Measurements from ENCODE around the gene SCGB3A2.

The SCGB3A2 gene

DNA sequence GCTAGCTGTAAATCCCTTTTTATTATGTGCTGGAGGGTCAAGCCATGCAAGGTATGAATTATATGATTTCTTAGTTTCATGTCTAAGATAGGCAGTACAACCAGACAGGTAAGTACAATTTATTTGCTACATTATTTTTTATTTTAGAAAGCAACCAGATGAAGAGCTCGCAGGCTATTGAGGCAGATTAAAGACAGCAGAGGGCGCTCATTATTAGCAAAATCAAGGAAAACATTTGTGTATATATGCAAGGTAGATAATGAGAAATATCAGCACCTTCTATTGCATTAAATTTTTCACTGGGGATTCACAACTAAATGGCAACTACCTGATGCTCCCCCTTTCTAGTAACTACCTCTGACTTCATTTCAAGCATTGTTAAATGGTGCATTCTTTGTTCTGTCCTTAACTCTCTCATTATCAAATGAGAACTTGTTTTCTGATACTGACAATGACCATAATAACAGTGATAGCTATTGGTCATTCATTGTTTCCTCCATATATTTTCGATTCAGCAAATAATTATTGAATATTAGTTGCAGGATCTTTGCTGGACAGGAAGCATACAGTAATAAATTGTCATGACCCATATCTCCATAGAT, 8.6 kb downstream of the SCGB3A2 start:
- no peak overlapping the region for H3K4me2 ChIP-seq (ENCODE audit: low read length)
- H3K27me3 ChIP-seq (ENCODE audit: control insufficient read depth, insufficient read depth, low read length), result no peaks in the 10 kb centered on the region
- H3K79me2 ChIP-seq, result no peaks in the 10 kb centered on the region
- no peak overlapping the region for H3K27ac ChIP-seq
- H3K36me3 ChIP-seq (ENCODE audit: control insufficient read depth, insufficient read depth, low read length), result no peaks in the 10 kb centered on the region
- no peak overlapping the region for H3K4me3 ChIP-seq (ENCODE audit: low read depth, low read length)
- no peak overlapping the region for H3K9ac ChIP-seq
- TF ChIP-seq, protein P1, sequence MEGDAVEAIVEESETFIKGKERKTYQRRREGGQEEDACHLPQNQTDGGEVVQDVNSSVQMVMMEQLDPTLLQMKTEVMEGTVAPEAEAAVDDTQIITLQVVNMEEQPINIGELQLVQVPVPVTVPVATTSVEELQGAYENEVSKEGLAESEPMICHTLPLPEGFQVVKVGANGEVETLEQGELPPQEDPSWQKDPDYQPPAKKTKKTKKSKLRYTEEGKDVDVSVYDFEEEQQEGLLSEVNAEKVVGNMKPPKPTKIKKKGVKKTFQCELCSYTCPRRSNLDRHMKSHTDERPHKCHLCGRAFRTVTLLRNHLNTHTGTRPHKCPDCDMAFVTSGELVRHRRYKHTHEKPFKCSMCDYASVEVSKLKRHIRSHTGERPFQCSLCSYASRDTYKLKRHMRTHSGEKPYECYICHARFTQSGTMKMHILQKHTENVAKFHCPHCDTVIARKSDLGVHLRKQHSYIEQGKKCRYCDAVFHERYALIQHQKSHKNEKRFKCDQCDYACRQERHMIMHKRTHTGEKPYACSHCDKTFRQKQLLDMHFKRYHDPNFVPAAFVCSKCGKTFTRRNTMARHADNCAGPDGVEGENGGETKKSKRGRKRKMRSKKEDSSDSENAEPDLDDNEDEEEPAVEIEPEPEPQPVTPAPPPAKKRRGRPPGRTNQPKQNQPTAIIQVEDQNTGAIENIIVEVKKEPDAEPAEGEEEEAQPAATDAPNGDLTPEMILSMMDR (IDR thresholded peaks at IDR 0.05), result peak; percentile 24
- no peaks in the 10 kb centered on the region for H3K4me1 ChIP-seq
- no peaks in the 10 kb centered on the region for H3K9me3 ChIP-seq (ENCODE audit: control insufficient read depth, low read length)
- H2AFZ ChIP-seq, result no peak overlapping the region

DNA sequence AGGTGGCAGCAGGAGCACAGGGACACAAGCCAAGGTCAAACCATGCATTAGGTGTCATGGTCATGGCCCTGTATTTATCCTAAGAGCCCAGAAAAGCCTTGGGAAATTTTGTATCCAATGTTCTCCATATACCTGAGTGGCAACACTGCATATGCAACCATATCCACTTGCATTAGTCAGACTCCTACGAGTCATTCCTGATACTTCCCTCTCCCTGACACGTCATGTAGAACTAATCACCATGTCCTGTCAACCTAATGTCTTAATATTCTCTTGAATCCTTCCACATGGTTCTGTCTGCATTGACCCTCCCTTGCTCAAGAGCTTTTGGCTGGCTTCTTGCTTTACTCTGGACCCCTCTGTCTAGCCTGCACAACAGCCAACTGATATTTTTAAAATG, 9.4 kb downstream of the SCGB3A2 start:
- H3K9me3 ChIP-seq (ENCODE audit: control insufficient read depth, low read length), result no peaks in the 10 kb centered on the region
- H3K9ac ChIP-seq, result no peak overlapping the region
- H3K79me2 ChIP-seq, result no peaks in the 10 kb centered on the region
- H3K4me2 ChIP-seq (ENCODE audit: low read length), result no peak overlapping the region
- no peak overlapping the region for H3K4me3 ChIP-seq (ENCODE audit: low read depth, low read length)
- TF ChIP-seq, protein P1 (IDR thresholded peaks at IDR 0.05), result no peak
- H3K27me3 ChIP-seq (ENCODE audit: control insufficient read depth, insufficient read depth, low read length), result no peaks in the 10 kb centered on the region
- H3K27ac ChIP-seq, result no peak overlapping the region
- no peaks in the 10 kb centered on the region for H3K36me3 ChIP-seq (ENCODE audit: control insufficient read depth, insufficient read depth, low read length)
- H2AFZ ChIP-seq, result no peak overlapping the region
- H3K4me1 ChIP-seq, result no peaks in the 10 kb centered on the region

DNA sequence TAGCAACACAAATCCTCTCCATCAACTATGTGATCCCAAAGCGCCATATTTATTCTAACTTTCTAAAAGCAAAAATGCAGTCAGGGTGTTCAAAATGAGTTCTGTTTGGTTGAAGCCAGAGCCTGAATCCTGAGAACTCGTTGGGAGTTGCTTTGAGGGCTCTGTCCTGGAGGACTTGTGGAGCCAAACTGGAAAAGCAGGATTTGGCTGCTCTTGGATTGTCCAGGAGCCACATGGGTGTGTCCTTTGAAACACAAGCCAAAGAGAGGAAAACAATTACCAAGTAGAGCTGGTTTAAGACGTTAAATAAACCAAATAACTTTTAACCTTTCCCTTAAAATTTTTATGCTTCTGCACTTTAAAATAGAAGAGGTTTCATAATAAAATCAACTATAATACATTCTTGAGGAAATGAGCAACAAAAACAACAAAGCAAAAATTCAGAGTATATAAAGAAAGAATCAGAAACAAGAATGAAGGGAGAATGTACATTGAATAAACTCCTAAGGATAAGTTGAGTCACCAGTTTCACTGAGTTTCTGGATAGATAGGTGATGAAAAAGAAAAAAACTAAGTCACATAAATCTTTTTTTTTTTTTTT, 14.3 kb downstream of the SCGB3A2 start:
- H3K79me2 ChIP-seq, result no peaks in the 10 kb centered on the region
- H3K4me1 ChIP-seq, result no peaks in the 10 kb centered on the region
- no peak overlapping the region for H3K27ac ChIP-seq
- H2AFZ ChIP-seq, result no peak overlapping the region
- no peak overlapping the region for H3K9ac ChIP-seq
- H3K36me3 ChIP-seq (ENCODE audit: control insufficient read depth, insufficient read depth, low read length), result no peaks in the 10 kb centered on the region
- H3K4me2 ChIP-seq (ENCODE audit: low read length), result no peak overlapping the region
- H3K4me3 ChIP-seq (ENCODE audit: low read depth, low read length), result no peak overlapping the region
- no peaks in the 10 kb centered on the region for H3K27me3 ChIP-seq (ENCODE audit: control insufficient read depth, insufficient read depth, low read length)
- H3K9me3 ChIP-seq (ENCODE audit: control insufficient read depth, low read length), result no peaks in the 10 kb centered on the region
- TF ChIP-seq, protein P1 (IDR thresholded peaks at IDR 0.05), result no peak

DNA sequence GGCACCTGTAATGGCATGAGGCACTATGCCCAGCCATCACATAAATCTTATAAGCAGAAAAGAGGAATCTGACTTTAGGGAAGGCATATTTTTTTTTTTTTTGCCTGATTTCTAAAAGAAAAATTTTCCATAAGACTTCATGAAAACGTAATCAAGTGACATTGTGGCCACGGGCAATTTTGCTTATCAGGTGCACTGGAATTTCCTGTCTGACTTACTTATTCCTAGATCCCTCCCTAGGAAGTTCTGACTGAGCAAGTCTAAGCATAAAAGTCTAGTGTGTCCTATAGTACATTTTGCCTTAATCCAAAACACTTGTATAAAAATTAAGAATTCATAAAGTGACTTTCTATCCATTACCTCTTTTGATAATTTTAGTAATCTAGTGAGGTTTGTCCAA, 15.3 kb downstream of the SCGB3A2 start:
- no peak overlapping the region for H3K4me2 ChIP-seq (ENCODE audit: low read length)
- H3K4me1 ChIP-seq, result no peaks in the 10 kb centered on the region
- TF ChIP-seq, protein P1 (IDR thresholded peaks at IDR 0.05), result no peak
- no peak overlapping the region for H3K9ac ChIP-seq
- H3K9me3 ChIP-seq (ENCODE audit: control insufficient read depth, low read length), result no peaks in the 10 kb centered on the region
- no peak overlapping the region for H3K27ac ChIP-seq
- no peak overlapping the region for H2AFZ ChIP-seq
- no peaks in the 10 kb centered on the region for H3K79me2 ChIP-seq
- no peaks in the 10 kb centered on the region for H3K27me3 ChIP-seq (ENCODE audit: control insufficient read depth, insufficient read depth, low read length)
- no peaks in the 10 kb centered on the region for H3K36me3 ChIP-seq (ENCODE audit: control insufficient read depth, insufficient read depth, low read length)
- no peak overlapping the region for H3K4me3 ChIP-seq (ENCODE audit: low read depth, low read length)

DNA sequence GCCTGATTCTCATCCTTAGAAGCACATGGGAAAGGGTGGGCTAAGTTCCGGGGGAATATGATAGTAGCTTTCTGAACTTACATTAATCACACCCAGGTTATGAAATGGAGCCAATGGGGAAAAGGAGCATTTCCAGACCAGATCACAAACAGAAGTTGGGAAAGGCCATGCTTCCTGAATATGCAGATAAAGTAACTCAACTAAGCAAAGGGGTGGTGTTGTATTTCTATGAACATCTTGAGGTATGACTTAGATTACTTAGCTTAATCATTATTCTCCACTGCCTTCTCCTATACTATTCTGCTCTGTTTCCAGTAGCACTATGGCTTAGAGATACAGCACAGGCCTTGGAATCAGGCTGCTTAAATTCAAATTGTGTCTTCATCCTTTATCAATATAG, 17.4 kb downstream of the SCGB3A2 start:
- Histone ChIP-seq H3K79me2 (no peaks in the 10 kb centered on the region), H3K4me2 (ENCODE audit: low read length) (no peak overlapping the region), H3K9ac (no peak overlapping the region), H3K36me3 (ENCODE audit: control insufficient read depth, insufficient read depth, low read length) (no peaks in the 10 kb centered on the region), H3K9me3 (ENCODE audit: control insufficient read depth, low read length) (no peaks in the 10 kb centered on the region), H2AFZ (no peak overlapping the region), H3K4me3 (ENCODE audit: low read depth, low read length) (no peak overlapping the region), H3K27me3 (ENCODE audit: control insufficient read depth, insufficient read depth, low read length) (no peaks in the 10 kb centered on the region), H3K27ac (no peak overlapping the region), H3K4me1 (no peaks in the 10 kb centered on the region)
- TF ChIP-seq, protein P1 (IDR thresholded peaks at IDR 0.05), result no peak
